Epithelial cell of proximal tubule (primary cell): ENCODE measurements around the gene DCTD. TPM values are rescaled to one million over a fixed set of nuclear protein-coding genes. Genes with fewer than 3 reads are reported as not detected.
"Not testable (repeated sequence)": the region's sequence is repeated elsewhere in the genome, so short reads cannot be mapped to it uniquely, and the experiment has no call there.

Experiments
- DNase-seq: peaks from one replicate; pipeline ENCODE4 v3.0.0-alpha.2; 2011; ENCODE audit warnings: low read depth
- H3K4me3 ChIP-seq: 2 replicates; pipeline ENCODE4 v1.5.1; 2011; ENCODE audit warnings: low read depth, mild to moderate bottlenecking, low read length
- CTCF ChIP-seq: conservative IDR thresholded peaks from 2 replicates; pipeline ENCODE4 v1.5.1; 2012; ENCODE audit warnings: low read depth, mild to moderate bottlenecking, low read length
- total RNA-seq: library from RNA; depleted of rRNA; stranded (reverse); fragments of >200 nt; gene quantifications from 2 replicates; pipeline ENCODE4 v1.2.3, GENCODE V29; 2015

Gene DCTD
- total RNA-seq, 1 donor from 2014 or later: 86.3 TPM

GRCh38 chr4:182904211-182904761, 12.9 kb downstream of the DCTD start:
- DNase-seq: no peak
- no peak overlapping the region for H3K4me3 ChIP-seq
- TF ChIP-seq CTCF: no peak

DNA sequence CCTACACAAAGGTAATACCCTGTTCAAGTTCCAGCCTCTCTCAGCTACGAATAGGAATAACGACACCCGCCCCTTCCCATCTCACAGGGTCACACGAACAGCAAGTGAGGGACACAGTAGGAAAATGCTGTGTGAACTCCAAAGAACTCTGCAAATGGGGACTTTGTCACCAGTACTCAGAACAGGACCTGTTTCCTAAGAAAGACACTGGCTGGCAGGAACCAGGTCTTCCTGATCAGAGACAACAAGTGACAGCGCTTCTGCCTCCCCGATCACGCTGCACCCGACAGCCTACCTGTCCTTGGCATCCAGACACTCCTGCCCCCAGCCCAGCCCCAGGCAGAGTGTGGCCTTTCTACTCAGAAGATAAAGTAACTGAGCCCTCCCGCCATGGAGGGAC, 14.2 kb downstream of the DCTD start:
- TF ChIP-seq CTCF: no peak

DNA sequence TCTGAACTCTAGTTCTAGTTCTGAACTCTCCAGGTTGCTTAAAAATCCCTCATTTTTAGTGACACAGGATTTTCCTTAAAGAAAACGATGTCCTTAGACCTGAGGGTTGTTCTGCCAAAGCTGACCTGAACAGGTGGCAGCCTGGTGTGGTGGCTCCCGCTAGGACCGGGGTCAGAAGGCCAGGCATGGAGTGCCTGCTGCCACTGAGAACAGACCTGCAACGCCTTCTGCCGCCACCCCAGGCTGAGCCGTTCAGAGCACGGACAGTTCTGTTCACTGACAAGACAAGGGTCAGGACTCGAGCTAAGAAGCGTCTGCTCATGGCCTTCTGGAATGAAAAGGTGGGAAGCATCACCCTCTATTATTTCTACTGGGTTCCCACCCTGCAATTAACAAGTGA, 15.8 kb downstream of the DCTD start:
- TF ChIP-seq CTCF: no peak
- H3K4me3 ChIP-seq: no peak overlapping the region
- no peak for DNase-seq

More for the DNA sequence above, 14.2 kb downstream of the DCTD start:
- H3K4me3 ChIP-seq: no peak overlapping the region
- DNase-seq: no peak

- DNase-seq, H3K4me3 ChIP-seq: not testable (repeated sequence)
Observed at GRCh38 chr4:182900021-182900420, 17.2 kb downstream of the DCTD start.

DNA sequence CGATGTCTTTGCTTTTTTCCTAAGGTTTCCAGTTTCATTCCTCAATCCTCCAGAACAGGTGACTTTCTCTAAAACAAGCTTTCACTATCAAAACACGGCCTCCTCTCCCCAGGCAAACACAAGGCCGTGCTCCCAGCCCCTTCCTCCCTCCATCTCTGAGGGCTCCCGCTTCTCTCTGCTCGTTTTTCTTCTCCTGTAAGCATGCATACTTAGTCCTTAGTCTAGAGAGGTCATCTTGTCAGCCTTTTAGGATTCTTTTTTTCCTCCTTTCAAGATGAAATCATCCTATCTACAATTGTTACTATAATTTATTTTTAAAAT, 18.7 kb downstream of the DCTD start:
- DNase-seq: no peak
- TF ChIP-seq CTCF: no peak

DNA sequence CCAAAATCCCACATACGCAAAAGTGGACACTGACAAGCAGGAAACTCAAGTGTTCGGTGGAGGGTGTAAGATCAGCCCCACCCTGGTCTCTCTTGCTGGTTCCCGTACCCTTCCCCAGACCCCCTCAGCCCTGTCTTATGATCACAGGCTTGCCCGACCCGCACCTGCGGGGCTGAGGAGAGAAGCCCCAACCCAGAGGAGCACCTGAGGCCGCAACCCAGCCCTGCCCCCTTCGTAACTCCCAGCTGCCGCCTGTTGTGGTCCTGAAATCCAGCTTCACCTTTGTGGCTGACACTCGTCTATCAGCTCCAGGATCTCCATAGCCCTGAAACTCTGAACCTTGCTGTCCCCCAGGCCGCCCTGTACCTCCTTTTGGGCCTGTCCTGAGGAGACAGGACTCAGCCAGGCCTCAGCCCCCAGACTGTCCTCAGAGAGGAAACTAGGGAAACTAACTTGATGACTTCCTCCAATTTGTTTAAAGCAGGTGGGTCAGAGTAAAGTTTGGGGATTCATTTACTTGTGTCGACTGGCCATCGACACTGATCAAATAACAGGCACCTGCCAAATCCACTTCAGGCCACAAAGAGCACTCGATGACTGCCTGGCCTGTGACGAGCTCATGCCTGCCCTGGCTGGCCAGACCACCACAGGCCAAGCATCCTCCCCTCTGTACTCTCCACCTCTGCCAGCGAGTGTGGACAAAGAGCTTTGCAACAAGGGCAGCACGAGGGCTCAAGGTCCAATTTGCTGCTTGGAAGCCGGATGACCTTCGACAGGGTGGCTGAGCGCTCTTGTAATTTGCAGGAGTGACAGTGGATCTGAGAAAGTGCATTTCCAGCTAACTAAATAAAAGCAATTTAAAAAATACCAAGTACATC, 19.3 kb downstream of the DCTD start:
- DNase-seq: no peak
- TF ChIP-seq CTCF: no peak
- no peak overlapping the region for H3K4me3 ChIP-seq

More for the DNA sequence above, 18.7 kb downstream of the DCTD start:
- H3K4me3 ChIP-seq: no peak overlapping the region

- H3K4me3 ChIP-seq: no peak overlapping the region
- DNase-seq: no peak
- no peak for TF ChIP-seq CTCF
Observed at GRCh38 chr4:182896421-182896820, 20.8 kb downstream of the DCTD start.
